HG02642 (cell line): ENCODE data around the gene FPR2.

Source experiments
- ATAC-seq: cut with Tn5 transposase; IDR thresholded peaks from one replicate; pipeline ENCODE4 v1.9.1; 2021; ENCODE audit warnings: mild to moderate bottlenecking; ENCODE audit not compliant: unreplicated experiment, poor library complexity

The FPR2 gene

DNA sequence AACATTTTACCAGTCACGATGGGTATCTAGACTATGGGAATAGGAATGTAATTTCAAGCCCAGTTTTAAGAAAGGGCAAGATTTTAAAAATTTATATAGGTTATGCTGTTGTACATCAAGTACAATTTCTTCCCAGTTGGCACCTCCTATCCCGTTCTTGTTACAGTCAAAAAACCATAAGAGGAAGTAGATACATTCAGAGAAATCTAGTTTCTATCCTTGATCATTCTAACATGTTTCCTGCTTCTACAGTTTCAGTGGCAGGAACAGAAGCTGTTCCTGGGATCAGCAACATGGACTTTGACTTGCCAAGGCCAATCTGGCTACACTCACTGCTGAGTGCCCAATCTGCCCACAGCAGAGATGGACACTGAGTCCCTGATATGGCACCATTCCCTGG lies 19.3 kb downstream of the FPR2 start:
- ATAC-seq, result no peak

DNA sequence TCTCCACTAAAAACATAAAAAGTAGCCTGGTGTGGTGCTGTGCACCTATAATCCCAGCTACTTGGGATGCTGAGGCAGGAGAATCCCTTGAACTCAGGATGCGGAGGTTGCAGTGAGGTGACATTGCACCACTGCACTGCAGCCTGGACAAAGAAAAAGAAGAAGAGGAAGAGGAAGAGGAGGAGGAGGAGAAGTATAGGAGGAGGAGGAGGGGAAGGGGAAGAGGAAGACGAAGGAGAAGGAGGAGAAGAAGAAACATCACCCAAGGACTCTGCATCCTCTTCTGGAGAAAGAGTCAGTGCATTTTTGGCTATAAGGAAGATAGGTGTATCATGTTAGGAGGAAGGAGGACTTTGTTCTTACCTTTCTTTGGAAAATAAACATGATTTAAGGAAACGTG lies 21.0 kb downstream of the FPR2 start:
- no peak for ATAC-seq

DNA sequence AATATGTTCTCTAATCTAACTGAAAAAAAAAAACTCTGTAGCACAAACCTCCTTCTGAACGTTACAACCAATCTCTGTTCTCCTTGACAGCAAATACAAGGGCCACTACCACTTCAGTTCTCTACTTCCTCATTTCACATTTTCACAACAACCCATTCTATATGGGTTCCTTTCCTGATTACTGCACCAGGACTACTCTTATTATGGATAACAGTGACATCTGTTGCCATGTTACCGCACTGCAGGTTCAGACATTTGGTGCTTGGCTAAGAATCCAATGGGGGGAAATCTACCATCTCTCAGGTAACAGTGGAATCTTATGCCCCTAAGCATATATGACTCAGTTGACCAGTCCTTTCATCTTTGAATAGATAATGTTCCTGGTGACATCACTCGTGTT lies 22.4 kb downstream of the FPR2 start:
- no peak for ATAC-seq

DNA sequence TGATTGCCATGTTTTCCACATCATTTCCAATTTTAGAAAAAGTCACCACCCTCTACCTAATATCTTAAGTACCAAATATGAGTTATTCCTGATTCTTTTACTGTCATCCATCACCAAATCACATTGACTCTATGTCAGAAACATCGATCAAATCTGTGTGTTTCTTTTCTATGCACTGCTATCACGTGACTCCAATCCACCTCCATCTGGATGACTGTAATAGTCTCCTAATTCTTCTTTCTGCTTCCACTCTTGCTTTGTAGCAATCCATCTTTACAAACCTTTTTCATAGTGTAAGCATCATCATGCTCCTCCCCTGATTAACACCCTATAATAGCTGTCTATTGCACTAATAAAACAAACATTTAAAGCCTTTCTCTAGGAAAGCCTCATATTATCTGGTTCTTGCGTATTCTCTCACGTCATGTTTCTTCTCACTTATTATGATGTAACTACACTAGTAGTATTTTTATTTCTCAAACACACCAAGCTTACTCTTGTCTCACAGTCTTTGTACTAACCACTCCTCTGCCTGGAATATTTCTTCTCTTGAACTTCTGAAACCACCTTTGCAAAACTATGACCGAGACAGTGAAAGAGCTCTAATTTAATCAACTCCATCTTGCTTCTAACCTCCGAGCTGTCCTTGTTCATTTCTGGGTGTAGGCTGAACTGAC lies 23.3 kb downstream of the FPR2 start:
- no peak for ATAC-seq

DNA sequence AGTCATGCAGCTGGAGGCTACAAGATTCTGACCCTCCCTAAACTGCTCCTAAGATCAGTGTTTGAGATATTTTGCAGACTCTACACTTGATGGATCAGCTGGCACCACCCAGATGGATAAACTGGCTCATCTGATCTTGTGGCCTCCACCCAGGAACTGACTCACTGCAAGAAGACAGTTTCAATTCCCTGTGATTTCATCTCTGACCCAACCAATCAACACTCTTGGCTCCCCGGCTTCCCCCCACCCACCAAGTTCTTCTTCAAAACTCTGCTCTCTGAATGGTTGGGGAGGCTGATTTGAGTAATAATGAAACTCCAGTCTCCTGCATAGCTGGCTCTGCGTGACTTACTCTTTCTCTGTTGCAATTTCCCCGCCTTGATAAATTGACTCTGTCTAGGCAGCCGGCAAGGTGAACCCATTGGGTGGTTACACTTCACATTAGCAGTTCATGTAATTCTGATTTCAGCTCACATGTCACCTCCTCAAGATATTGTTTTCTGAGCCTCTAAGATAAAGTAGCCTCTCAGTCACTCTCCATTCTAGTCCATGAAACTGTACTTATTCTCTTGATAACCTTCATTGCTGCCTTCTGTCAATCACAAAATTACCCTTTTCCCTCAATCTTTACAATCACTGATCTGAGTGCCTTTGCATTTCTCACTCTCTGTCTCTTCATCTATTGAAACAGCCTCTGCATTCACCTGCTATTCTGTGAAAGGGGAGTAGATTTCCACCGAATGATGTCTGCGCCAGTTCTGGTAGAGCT lies 24.1 kb downstream of the FPR2 start:
- no peak for ATAC-seq

DNA sequence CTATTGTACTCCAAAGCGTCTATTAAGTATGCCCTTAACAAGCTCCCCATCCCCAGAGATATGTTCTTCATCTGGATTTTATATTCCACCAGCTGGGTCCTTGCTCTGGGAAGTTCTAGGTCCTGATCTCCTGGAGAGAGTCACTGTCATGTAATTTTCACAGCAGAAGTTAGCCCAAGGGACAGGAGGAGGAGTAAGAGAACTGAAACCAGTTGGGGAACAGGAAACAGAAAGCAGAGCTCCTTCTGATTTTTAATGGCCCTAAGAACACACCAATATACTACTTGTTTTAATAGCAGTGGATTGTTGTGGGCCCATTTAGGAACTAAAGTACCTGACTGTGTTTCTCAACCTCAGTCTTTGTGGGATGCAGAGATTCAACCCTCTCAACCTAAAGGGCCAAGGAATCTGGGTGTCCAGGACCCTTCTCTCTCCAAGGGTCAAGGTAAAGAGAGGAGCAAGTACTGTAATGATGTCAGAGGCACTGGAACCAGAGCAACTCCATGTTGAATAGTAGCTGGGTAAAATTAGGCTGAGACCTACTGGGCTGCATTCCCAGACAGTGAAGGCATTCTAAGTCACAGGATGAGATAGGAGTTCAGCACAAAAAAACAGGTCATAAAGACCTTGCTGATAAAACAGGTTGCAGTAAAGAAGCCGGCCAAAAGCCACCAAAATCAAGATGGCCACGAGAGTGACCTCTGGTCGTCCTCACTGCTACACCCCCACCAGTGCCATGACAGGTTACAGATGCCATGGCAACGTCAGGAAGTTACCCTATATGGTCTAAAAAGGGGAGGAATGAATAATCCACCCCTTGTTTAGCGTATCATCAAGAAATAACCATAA lies 25.9 kb downstream of the FPR2 start:
- ATAC-seq, result no peak

DNA sequence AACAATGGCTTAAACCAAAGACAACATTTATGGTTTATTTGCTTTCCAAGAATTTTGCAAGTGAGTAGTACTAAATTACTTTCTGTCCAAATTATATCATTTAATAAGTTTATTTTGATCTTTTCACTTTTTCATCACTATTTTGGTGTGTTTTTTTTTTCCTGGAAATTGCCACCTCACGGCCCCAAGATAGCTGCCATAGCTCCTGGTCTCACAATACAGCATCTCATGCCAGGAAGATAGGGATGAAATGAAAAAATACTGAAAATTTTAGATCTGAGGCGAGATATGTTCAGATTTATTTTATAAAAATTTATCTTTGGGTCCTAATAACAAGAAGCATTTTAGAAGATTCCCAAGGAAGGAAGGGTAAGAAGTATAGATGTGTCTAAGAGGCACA lies 27.0 kb downstream of the FPR2 start:
- no peak for ATAC-seq

DNA sequence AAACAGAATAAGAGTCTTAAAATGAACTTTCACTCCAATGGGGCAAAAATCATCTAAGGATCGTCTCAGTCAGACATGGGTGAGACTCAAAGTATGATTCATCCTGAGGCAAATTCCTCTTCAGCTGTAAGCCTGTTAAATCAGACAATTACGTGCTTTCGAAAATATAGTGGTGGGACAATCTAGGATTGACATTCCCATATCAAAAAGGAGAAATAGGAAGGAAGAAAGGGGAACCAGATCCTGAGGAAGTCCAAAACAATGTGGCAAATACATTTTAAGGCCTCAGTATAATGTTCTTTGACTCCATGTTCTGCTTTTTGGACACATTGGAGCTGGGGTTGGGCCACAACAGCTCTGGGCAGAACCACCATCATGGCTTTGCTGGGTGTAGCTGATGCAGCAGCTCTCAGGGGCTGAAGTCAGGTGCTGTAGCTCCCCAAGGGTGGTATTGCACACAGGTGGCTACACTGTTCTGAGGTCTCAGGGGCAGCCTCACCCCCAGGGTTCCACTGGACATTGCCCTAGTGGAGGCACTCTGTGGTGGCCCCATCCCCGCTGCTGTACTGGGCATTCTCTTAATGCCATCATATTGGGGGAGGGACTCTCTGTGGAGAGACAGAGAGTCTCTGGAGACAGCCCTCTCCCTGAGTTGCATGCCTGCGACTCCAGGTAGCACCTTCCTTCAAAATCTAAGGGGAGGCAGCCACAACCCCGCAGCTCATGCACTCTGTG lies 28.2 kb downstream of the FPR2 start:
- no peak for ATAC-seq

DNA sequence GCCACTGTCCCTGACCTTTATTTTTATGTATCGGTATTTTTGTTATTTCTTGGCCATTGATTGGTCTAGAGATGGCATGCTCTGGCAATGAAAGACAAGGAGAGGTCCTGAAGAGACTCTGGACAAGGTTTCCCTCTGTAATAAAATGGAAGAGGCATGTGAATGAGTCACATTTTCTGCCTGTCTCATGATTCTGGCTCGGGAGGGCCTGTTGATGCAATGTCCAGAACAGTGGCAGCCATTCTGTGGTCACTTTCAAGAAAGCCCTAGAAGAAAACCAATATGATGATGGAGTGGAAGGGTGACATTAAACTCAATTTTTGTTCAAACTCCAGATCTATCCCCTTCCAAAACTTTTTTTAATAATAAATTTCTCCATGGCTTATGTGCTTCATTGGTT lies 32.0 kb downstream of the FPR2 start:
- no peak for ATAC-seq

DNA sequence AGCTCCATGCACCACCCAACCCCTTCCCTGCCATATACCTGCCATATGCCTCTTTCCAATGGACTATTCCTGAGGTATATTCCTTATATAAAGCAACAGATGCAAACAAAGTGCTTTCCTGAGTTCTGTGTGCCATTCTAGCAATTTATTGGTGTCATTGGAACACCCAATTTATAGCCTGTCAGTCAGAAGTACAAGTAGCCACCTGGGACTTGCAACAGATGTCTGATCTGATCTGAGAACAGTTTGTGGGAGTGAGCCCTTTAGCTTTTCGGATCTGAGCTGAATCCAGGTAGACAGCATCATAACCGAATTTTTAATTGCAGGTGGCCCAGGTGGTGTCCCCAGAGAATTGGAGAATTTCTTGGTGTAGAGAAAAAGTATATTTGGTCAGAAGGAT lies 33.0 kb downstream of the FPR2 start:
- no peak for ATAC-seq

DNA sequence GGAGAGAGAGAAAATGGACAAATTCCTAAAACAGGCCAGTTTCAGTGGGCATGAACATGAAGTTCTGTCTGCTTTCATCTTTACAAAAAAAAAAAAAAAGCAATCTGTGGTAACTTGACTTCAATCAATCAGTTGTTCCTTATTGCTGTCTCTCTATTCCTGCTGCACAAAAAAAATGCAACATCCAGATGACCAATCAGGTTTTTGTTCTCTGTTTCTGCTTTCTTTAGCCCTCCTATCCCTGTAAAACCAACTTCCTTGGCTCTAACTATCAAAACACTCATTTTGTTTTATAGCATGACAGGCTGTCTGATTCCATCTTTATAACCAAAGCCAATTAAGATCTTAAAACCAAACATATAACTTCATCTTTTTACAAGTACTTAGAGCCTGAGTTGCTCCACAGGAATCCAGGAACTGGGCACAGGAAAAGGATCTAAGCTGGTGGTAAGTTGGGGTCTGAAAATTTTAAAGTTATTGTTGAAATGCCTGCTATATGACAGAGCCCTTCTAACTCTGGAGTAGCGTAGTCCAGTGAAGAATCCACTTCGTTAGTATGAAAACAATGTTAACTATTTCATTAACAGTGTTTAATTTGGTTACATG lies 34.0 kb downstream of the FPR2 start, which contains the start of gene FPR3:
Gene FPR3 (plus strand): TSS at position 273 of the 606 bp plus-strand sequence. CDS start 28,592 bp downstream, outside the sequence.
- no peak for ATAC-seq

DNA sequence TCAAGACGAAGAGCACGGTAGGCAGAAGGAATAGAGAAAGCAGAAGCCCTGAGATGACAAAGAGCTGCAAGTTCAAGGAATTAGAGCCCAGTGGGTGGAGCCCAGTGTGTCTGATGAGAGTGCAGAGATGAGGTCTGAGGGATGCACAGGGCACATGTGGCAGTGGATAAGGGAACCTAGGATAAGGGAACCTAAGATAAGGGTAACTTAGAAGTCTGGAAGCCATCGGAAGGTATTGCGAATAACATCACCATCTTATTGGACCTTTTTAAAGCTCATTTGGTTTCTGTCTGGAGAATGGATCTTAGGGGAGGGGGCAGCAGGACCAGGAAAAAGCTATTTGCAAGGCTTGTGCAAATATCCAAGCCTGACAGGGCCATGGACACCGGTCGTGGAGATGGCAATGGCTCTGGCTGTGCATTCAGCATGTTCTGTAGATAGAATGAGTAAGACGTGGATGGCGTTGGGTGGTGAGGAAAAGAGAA lies 35.3 kb downstream of the FPR2 start:
- ATAC-seq, result no peak

DNA sequence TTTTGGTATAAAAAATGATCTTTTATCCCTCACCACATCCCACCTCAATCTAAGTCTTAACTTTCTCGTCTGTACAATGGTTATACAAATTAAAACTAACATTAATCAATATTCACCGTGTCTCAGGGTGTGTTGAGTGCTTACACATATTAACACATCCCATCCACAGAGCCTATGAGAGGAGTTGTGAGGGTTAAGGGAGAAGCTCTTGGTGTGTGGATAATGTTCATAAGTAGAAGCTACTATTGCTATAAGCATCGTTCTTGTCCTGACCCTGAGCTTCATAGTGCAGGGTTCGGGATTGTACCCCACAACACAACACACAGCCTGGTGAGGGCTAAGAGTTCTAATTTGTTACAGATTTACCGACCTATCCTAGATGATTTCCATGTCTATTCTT lies 36.5 kb downstream of the FPR2 start:
- ATAC-seq, result no peak

DNA sequence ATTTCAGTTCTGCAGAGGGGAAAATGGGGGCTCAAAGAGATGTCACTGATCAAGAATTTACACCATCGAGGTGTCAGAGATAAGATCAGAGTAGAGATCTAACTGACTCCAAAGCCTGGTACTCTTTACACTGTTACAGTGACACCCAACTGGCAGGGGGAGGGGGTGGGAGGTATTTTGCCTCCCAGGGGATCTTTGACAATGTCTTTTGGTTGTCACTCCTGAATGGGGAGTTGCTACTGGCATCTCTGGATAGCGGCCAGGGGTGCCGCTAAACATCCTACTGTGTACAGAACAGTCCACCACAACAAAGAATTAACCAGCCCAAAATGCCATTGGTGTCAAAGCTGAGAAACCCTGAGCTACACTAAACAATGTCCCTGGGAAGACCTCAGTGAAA lies 37.1 kb downstream of the FPR2 start:
- no peak for ATAC-seq

DNA sequence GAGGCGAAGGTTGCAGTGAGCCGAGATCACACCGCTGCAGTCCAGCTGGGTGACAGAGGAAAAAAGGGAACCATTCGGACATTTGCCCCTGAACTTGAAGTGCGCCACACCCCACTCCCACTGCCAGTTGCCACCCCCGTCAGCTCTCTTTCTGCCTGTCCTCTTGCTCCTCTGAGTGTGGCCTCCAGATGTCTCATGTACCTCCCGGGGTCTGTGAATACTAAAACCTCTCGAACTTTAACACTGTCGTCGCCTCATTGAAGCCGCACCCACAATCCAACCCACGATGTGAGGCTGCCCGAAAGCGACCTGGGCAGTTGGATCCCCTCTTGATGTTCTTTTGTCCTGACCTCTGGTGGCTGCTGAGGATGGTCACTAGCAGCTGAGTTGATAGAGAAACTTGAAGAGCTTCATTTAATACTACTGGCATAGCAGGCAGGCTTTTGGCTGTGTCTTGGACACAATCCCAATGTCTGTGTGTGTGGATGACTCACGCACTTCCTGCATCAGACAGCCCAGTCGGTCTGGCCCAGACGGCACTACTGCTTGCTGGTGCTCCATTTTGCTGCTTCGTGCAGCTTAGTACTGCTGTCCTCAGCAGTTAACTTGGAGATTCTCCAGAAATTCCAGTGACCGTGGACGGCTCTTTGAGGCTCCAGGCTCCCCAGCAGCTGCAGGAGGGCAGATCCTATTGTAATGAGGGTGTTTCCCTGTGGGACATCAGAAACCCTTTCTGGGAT lies 38.2 kb downstream of the FPR2 start:
- ATAC-seq, result no peak

DNA sequence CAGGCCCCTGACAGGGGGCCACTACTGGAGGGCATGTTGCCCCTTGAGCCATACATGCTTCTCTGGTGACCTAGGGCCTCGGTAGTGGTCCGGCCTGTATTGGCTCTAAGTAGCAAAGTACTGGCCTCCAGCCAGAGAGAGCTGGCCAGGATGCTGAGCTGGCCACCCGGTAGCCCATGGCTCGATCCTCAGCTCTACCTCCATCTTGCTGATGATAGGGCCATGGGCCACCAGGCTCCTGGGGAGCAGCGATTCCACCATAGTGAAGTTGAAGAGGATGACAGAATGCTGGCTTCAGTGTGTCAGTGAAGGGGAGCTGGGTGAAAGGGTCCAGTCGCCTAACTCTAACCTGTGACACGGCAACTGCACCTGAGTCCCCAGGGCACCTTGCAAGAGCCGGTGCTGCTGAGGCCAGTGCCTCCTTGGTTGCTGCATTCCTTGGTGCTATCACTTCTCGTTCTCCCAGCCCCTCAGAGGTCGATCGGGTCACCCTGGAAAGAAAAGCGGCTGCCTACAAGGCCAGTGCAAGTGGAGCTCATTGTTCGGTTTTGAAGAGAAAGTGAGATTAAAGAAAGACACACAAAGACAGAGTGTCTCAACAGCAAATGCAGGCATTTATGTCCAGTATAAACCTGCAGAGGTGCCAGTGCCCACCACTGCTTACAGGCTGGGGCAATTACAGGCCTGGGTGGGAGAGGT lies 38.9 kb downstream of the FPR2 start:
- ATAC-seq, result no peak

DNA sequence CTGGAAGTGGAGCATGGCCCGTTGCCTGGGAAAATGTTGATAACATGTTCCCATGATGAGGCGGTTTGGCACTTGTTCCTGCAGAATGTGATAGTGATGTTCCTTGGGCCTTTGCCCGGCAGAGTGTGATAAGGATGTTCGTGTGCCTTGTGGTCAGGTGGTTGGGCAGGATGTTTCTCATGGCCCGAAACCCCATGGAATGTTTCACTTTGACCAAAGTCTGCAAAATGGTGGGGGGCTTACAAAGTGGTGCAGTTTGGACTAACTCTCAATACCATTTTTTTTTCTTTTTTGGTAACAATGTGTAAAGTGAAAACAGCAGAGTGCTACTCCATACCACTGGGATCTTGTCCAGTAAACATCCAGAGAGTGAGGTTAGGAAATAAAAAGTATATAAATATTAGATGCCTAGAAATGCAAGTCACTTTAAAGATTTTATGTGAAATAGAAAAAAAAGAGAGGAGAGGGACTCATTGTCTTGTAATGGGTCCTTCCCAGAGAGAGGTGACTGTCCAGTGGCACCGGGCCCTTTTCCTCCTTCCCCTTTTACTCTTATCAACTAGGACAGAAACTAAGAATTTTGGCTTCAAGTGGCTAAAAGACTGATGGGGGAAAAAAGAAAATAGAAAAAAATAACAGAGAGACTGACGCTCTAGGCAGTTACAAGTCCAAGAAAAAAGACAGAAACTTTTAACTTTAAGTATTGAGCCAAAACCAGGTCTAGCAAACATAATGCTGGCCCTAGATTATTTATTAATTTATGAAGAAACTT lies 39.7 kb downstream of the FPR2 start:
- no peak for ATAC-seq

DNA sequence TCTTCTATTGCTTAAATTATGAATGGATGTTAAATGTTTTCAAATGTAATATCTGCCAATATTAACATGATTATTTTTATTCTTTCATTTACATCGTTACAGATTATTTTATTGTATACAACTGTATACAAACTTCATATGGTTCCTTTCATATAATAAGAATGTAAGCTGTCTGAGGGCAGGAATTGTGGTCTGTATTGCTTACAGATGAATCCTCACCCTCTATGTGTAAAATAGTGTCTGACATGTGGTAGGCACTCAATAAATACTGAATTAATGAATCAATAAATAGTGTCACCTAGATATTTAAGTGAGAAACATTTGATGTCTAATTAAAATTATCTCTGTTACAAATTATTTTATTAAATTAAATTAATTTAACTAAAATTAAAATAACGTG lies 41.8 kb downstream of the FPR2 start:
- no peak for ATAC-seq
